H1 (cell line): ENCODE measurements around the gene WNT11. TPM values are rescaled to one million over a fixed set of nuclear protein-coding genes. Genes with fewer than 3 reads are reported as not detected.

Experiments
- CTCF ChIA-PET: fragments of 300-600 bp; sonication (Branson Sonifier 250); formaldehyde crosslinking; loops from one replicate; lab custom pipeline; 2021; ENCODE audit not compliant: partially characterized antibody; lab: Charles Lee
- POLR2A ChIA-PET: fragments of 300-600 bp; sonication (Branson Sonifier 250); formaldehyde crosslinking; loops from one replicate; lab custom pipeline; 2021; ENCODE audit warnings: inconsistent platforms; ENCODE audit not compliant: partially characterized antibody; lab: Charles Lee
- DNase-seq, 2 experiments: peaks; one replicate each; pipeline versions ENCODE4 v3.0.0 to v3.0.0-alpha.2; 2010 to 2022; ENCODE audit warnings: low spot score in 2 of 2, low read depth in 1 of 2, mixed read lengths in 1 of 2
- FAIRE-seq: peaks from 2 replicates; lab custom pipeline; 2011; peaks lifted over from hg19 to GRCh38; lab: Jason Lieb, UNC
- H2AFZ ChIP-seq: 2 replicates; pipeline ENCODE4 v1.8.1; 2012; ENCODE audit warnings: low read length, inconsistent platforms
- H2AK5ac ChIP-seq: 2 replicates; pipeline ENCODE4 v1.6.1; 2013; ENCODE audit warnings: low read depth, low read length
- H2BK120ac ChIP-seq: replicated peaks from 2 replicates; pipeline ENCODE3; 2013; ENCODE audit warnings: low read depth, low read length, inconsistent platforms
- H2BK12ac ChIP-seq: 2 replicates; pipeline ENCODE4 v1.6.1; 2013; ENCODE audit warnings: low read depth, low read length
- H2BK15ac ChIP-seq: 2 replicates; pipeline ENCODE4 v1.6.1; 2013; ENCODE audit warnings: low read length
- H2BK20ac ChIP-seq: 2 replicates; pipeline ENCODE4 v1.6.1; 2013; ENCODE audit warnings: low read length
- H2BK5ac ChIP-seq: 2 replicates; pipeline ENCODE4 v1.6.1; 2013; ENCODE audit warnings: low read depth, low read length
- H3K14ac ChIP-seq: 2 replicates; pipeline ENCODE4 v1.6.1; 2013; ENCODE audit warnings: inconsistent platforms; ENCODE audit not compliant: insufficient read length
- H3K18ac ChIP-seq: 2 replicates; pipeline ENCODE4 v1.6.1; 2013; ENCODE audit warnings: low read length; ENCODE audit errors: extremely low read depth
- H3K23ac ChIP-seq: 2 replicates; pipeline ENCODE4 v1.6.1; 2013; ENCODE audit warnings: inconsistent platforms; ENCODE audit not compliant: insufficient read length
- H3K23me2 ChIP-seq: 2 replicates; pipeline ENCODE4 v1.6.1; 2013; ENCODE audit warnings: low read depth, low read length
- H3K27ac ChIP-seq: 2 replicates; pipeline ENCODE4 v1.6.1; 2011; ENCODE audit warnings: low read depth, low read length, inconsistent platforms
- H3K27me3 ChIP-seq, 4 experiments: replicated peaks in 1 of 4; 1 replicate in 1 of 4; 2 replicates in 3 of 4; pipeline versions ENCODE4 v1.6.1 to v1.8.1; 2011 to 2013; ENCODE audit warnings: low read length in 3 of 4, mild to moderate bottlenecking in 3 of 4, inconsistent platforms in 2 of 4, mixed read lengths in 2 of 4, moderate library complexity in 1 of 4; ENCODE audit not compliant: control insufficient read depth in 3 of 4, insufficient read depth in 3 of 4; ENCODE audit errors: extremely low read depth in 1 of 4
- H3K36me3 ChIP-seq, 4 experiments: 2 replicates each; pipeline versions ENCODE4 v1.6.1 to v1.8.1; 2011 to 2013; ENCODE audit warnings: mild to moderate bottlenecking in 4 of 4, low read length in 3 of 4, moderate library complexity in 2 of 4, control low read depth in 1 of 4, inconsistent platforms in 1 of 4; ENCODE audit not compliant: insufficient read depth in 4 of 4, control insufficient read depth in 2 of 4
- H3K4ac ChIP-seq: replicated peaks from 2 replicates; pipeline ENCODE3; 2013; ENCODE audit warnings: low read length, low read depth, mixed read lengths, inconsistent platforms; ENCODE audit not compliant: insufficient read length
- H3K4me1 ChIP-seq, 4 experiments: replicated peaks in 1 of 4; 1 replicate in 1 of 4; 2 replicates in 3 of 4; pipeline versions ENCODE4 v1.6.1 to v1.8.1; 2011 to 2013; ENCODE audit warnings: low read length in 3 of 4, inconsistent platforms in 2 of 4, mixed read lengths in 1 of 4; ENCODE audit not compliant: insufficient read depth in 4 of 4, control insufficient read depth in 3 of 4
- H3K4me2 ChIP-seq, 2 experiments: 2 replicates each; pipeline versions ENCODE4 v1.6.1 to v1.8.1; 2011 to 2013; ENCODE audit warnings: low read depth in 2 of 2, low read length in 2 of 2, control low read depth in 1 of 2, inconsistent platforms in 1 of 2, mild to moderate bottlenecking in 1 of 2; ENCODE audit not compliant: insufficient read depth in 1 of 2
- H3K4me3 ChIP-seq, 4 experiments: fragments of 200-600, 300-600 bp in 1 of 4; sonication (generic), shearing (Covaris generic), sonication (Bioruptor Twin) in 1 of 4; 2 replicates each; pipeline versions ENCODE4 v1.5.1 to v1.8.1; 2011 to 2016; ENCODE audit warnings: low read length in 4 of 4, low read depth in 3 of 4, control low read depth in 2 of 4, inconsistent platforms in 2 of 4, mild to moderate bottlenecking in 2 of 4, mixed read lengths in 1 of 4, moderate library complexity in 1 of 4; ENCODE audit not compliant: insufficient read depth in 2 of 4; ENCODE audit errors: extremely low read depth in 1 of 4
- H3K56ac ChIP-seq: replicated peaks from 2 replicates; pipeline ENCODE3; 2013; ENCODE audit warnings: low read depth, mild to moderate bottlenecking, mixed read lengths, low read length, inconsistent platforms; ENCODE audit not compliant: insufficient read length
- H3K79me1 ChIP-seq: 2 replicates; pipeline ENCODE4 v1.6.1; 2013; ENCODE audit warnings: low read depth, low read length, control low read depth
- H3K79me2 ChIP-seq, 2 experiments: 2 replicates each; pipeline versions ENCODE4 v1.6.1 to v1.8.1; 2012 to 2013; ENCODE audit warnings: low read length in 2 of 2, mild to moderate bottlenecking in 2 of 2, inconsistent platforms in 1 of 2; ENCODE audit not compliant: insufficient read depth in 2 of 2, control insufficient read depth in 1 of 2
- H3K9ac ChIP-seq, 4 experiments: replicated peaks in 1 of 4; 1 replicate in 1 of 4; 2 replicates in 3 of 4; pipeline versions ENCODE4 v1.6.1 to v1.8.1; 2011 to 2013; ENCODE audit warnings: low read depth in 3 of 4, low read length in 3 of 4, control low read depth in 2 of 4, mild to moderate bottlenecking in 2 of 4, moderate library complexity in 2 of 4, inconsistent platforms in 1 of 4; ENCODE audit errors: extremely low read depth in 1 of 4
- H3K9me3 ChIP-seq, 2 experiments: 2 replicates each; pipeline versions ENCODE4 v1.6.1 to v1.8.1; 2012 to 2013; ENCODE audit warnings: mild to moderate bottlenecking in 2 of 2, moderate library complexity in 2 of 2, control low read depth in 1 of 2, inconsistent platforms in 1 of 2, low read depth in 1 of 2, low read length in 1 of 2, mixed read lengths in 1 of 2; ENCODE audit not compliant: insufficient read depth in 2 of 2
- H4K20me1 ChIP-seq, 2 experiments: replicated peaks in 1 of 2; 2 replicates each; pipeline versions ENCODE3 to v1.8.1; 2011 to 2013; ENCODE audit warnings: inconsistent platforms in 2 of 2, low read length in 2 of 2, mild to moderate bottlenecking in 1 of 2; ENCODE audit not compliant: insufficient read depth in 2 of 2, control insufficient read depth in 1 of 2
- H4K5ac ChIP-seq: 2 replicates; pipeline ENCODE4 v1.6.1; 2013; ENCODE audit warnings: low read length, low read depth, mixed read lengths, inconsistent platforms; ENCODE audit not compliant: insufficient read length
- H4K8ac ChIP-seq: 2 replicates; pipeline ENCODE4 v1.8.0; 2013; ENCODE audit warnings: mild to moderate bottlenecking, moderate library complexity, low read length, inconsistent platforms; ENCODE audit not compliant: insufficient read depth; ENCODE audit errors: extremely low read depth
- H4K91ac ChIP-seq: replicated peaks from 2 replicates; pipeline ENCODE3; 2013; ENCODE audit warnings: low read length, mixed read lengths, inconsistent platforms; ENCODE audit not compliant: insufficient read length
- BACH1 ChIP-seq: IDR thresholded peaks from 2 replicates; pipeline ENCODE4 v1.6.1; 2012; ENCODE audit warnings: low read length, improper control_type of control experiment
- BRCA1 ChIP-seq: IDR thresholded peaks from 2 replicates; pipeline ENCODE4 v1.6.1; 2012; ENCODE audit warnings: low read depth, low read length, improper control_type of control experiment
- CHD1 ChIP-seq: IDR thresholded peaks from 2 replicates; pipeline ENCODE4 v1.6.1; 2012; ENCODE audit warnings: low read depth, low read length, improper control_type of control experiment
- CREB1 ChIP-seq: IDR thresholded peaks from 2 replicates; pipeline ENCODE4 v1.6.1; 2012; ENCODE audit warnings: inconsistent platforms
- EGR1 ChIP-seq: IDR thresholded peaks from 2 replicates; pipeline ENCODE4 v1.6.1; 2011; ENCODE audit warnings: low read depth, low read length, borderline replicate concordance
- HDAC6 ChIP-seq: IDR thresholded peaks from one replicate; pipeline ENCODE4 v1.7.1; 2012; ENCODE audit warnings: low read depth, mild to moderate bottlenecking, inconsistent platforms, low read length, moderate library complexity
- JUND ChIP-seq: IDR thresholded peaks from 2 replicates; pipeline ENCODE4 v1.6.1; 2011; ENCODE audit warnings: mild to moderate bottlenecking, improper control_type of control experiment, low read length
- KDM1A ChIP-seq: fragments of 200-600, 300-600 bp; sonication (generic); IDR thresholded peaks from 2 replicates; pipeline ENCODE4 v1.7.1; 2016; ENCODE audit warnings: mild to moderate bottlenecking, low read length, borderline replicate concordance
- NRF1 ChIP-seq: IDR thresholded peaks from 2 replicates; pipeline ENCODE4 v1.6.1; 2011; ENCODE audit warnings: mild to moderate bottlenecking, low read depth, low read length, improper control_type of control experiment
- RFX5 ChIP-seq: IDR thresholded peaks from 2 replicates; pipeline ENCODE4 v1.6.1; 2011; ENCODE audit warnings: low read depth, low read length, improper control_type of control experiment, borderline replicate concordance
- RXRA ChIP-seq: IDR thresholded peaks from 2 replicates; pipeline ENCODE4 v1.6.1; 2011; ENCODE audit warnings: low read depth, mild to moderate bottlenecking, low read length, moderate library complexity; ENCODE audit not compliant: insufficient read depth
- SIRT6 ChIP-seq: IDR thresholded peaks from one replicate; pipeline ENCODE4 v1.7.1; 2012; ENCODE audit warnings: low read length, inconsistent platforms
- SIX5 ChIP-seq: IDR thresholded peaks from 2 replicates; pipeline ENCODE4 v1.6.1; 2011; ENCODE audit warnings: mild to moderate bottlenecking, low read depth, low read length
- WGBS, 2 experiments: shearing (Covaris generic) in 1 of 2; methylation state at CpG; one replicate each; pipeline versions ENCODE4 v1.1.6 to v1.1.7; 2013 to 2015; ENCODE audit warnings: low lambda C conversion rate in 2 of 2, mixed read lengths in 2 of 2, inconsistent platforms in 1 of 2, low coverage in 1 of 2, missing lambda C conversion rate in 1 of 2; ENCODE audit not compliant: insufficient replicate concordance in 2 of 2, insufficient coverage in 1 of 2, insufficient read length in 1 of 2; ENCODE audit errors: extremely low coverage in 1 of 2, missing lambda C conversion rate in 1 of 2; 5-methylcytosine and 5-hydroxymethylcytosine counted together
- polyA plus RNA-seq, 7 experiments: library from polyadenylated mRNA; depleted of rRNA in 3 of 7; stranded (reverse) in 5 of 7; unstranded in 2 of 7; fragments of >200 nt in 5 of 7; fragments of 200-250 nt in 2 of 7; gene quantifications; 1 replicate in 5 of 7; 2 replicates in 1 of 7; 4 replicates in 1 of 7; pipeline versions ENCODE4 v1.2.1 to v1.2.3, GENCODE V29; 2011 to 2013; ENCODE audit warnings: missing spikeins in 2 of 7, mixed read lengths in 2 of 7
- total RNA-seq: library from RNA; stranded (reverse); fragmentation: NEBNext Ultra II Directional; extraction: Animal tissue kit (Norgen Biotek cat#: 25700); gene quantifications from 2 replicates; pipeline ENCODE4 v1.2.1, GENCODE V29; 2021
- TF ChIP-seq, protein P1 (sequence below), 3 experiments: IDR thresholded peaks; 1 replicate in 2 of 3; 2 replicates in 1 of 3; pipeline versions ENCODE4 v1.5.1 to v1.6.1; 2011; ENCODE audit warnings: low read length in 3 of 3, mild to moderate bottlenecking in 3 of 3, inconsistent platforms in 2 of 3, low read depth in 1 of 3, moderate library complexity in 1 of 3; ENCODE audit not compliant: insufficient read depth in 1 of 3; ENCODE audit errors: control extremely low read depth in 1 of 3

The WNT11 gene
- total and polyA plus RNA-seq, 2 of the 8 experiments (the other 6 are each of a cell fraction or from before 2014, with no cell fraction given) = 0.11 to 0.45 TPM

DNA sequence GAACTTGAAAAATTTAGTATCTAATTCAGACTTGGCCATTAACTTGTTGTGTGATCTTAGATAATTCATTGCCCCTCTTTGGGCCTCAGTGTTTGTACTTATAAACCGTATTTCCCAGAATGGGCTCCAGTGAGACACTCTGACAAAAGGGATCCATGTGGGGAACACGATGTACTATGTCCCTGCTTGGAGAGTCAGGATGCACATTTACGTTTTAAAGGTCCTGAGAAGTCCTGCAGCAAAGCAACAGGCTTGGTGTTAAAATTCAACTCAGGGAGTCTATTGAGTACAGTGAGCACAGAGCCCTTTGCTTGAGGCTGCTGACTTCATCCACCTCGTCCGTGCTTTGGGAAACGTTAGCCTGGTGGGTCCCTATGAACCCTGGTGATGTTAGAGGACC, 9.0 kb downstream of the WNT11 start:
- Histone ChIP-seq H3K14ac (no peak overlapping the region), H2AK5ac (no peak overlapping the region), H3K9ac (no peak overlapping the region), H2AFZ (no peak overlapping the region), H4K5ac (no peak overlapping the region), H2BK12ac (no peak overlapping the region), H3K27me3 (no peaks in the 10 kb centered on the region; a peak in 2 of 7 replicates), H3K56ac (no peak overlapping the region), H3K36me3 (no peaks in the 10 kb centered on the region), H2BK15ac (no peak overlapping the region), H3K79me2 (no peaks in the 10 kb centered on the region), H3K9me3 (no peaks in the 10 kb centered on the region), H4K20me1 (peaks cover 0 to 4% of the 10 kb centered on the region in 2 experiments), H3K4me3 (no peak overlapping the region), H3K79me1 (no peaks in the 10 kb centered on the region), H2BK20ac (no peak overlapping the region), H2BK5ac (no peak overlapping the region), H3K4me2 (no peak overlapping the region), H3K4me1 (0 out of 7 replicates have a peak, but pooled peaks cover 0 to 4% (median 0%) of the 10 kb centered on the region in 4 experiments), H3K23me2 (no peaks in the 10 kb centered on the region), H3K23ac (no peak overlapping the region), H3K18ac (no peak overlapping the region), H4K91ac (no peak overlapping the region), H3K4ac (no peak overlapping the region), H3K27ac (no peak overlapping the region), H2BK120ac (no peak overlapping the region), H4K8ac (no peak overlapping the region)
- 86% methylated on average over 6 of the region's 6 CpGs; no CpG with 5 or more reads in 1 of the 2 experiments for WGBS, 2 experiments
- CTCF ChIA-PET = interaction anchor here (1.2 to 3.4 kb wide), 2 partner anchors 11 kb away, joined by 5 to 15 read pairs; no protein-coding TSS in a partner anchor
- FAIRE-seq (no peak), DNase-seq (no peak)
- POLR2A ChIA-PET = no interaction called here
- TF ChIP-seq KDM1A (no peak), SIX5 (no peak), RFX5 (no peak), BACH1 (no peak), JUND (no peak), NRF1 (no peak), RXRA (no peak), HDAC6 (no peak), EGR1 (no peak), CREB1 (no peak), BRCA1 (no peak), SIRT6 (no peak), CHD1 (no peak)
- TF ChIP-seq, protein P1, sequence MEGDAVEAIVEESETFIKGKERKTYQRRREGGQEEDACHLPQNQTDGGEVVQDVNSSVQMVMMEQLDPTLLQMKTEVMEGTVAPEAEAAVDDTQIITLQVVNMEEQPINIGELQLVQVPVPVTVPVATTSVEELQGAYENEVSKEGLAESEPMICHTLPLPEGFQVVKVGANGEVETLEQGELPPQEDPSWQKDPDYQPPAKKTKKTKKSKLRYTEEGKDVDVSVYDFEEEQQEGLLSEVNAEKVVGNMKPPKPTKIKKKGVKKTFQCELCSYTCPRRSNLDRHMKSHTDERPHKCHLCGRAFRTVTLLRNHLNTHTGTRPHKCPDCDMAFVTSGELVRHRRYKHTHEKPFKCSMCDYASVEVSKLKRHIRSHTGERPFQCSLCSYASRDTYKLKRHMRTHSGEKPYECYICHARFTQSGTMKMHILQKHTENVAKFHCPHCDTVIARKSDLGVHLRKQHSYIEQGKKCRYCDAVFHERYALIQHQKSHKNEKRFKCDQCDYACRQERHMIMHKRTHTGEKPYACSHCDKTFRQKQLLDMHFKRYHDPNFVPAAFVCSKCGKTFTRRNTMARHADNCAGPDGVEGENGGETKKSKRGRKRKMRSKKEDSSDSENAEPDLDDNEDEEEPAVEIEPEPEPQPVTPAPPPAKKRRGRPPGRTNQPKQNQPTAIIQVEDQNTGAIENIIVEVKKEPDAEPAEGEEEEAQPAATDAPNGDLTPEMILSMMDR (IDR thresholded peaks at IDR 0.05; ENCODE audit: control extremely low read depth in 1 of 3, insufficient read depth in 1 of 3, low read depth in 1 of 3, low read length in 3 of 3) = no peak
